Small intestine (tissue), 4 donors: Measurements from ENCODE around the gene FHL2. TPM values are rescaled to one million over a fixed set of nuclear protein-coding genes. Genes with fewer than 3 reads are reported as not detected.

ENCODE experiments used
- polyA plus RNA-seq, 4 donors: library from polyadenylated mRNA; stranded (reverse) in 3 of 4; unstranded in 1 of 4; fragments of 200-250 nt in 3 of 4; fragments of 120-200 nt in 1 of 4; gene quantifications; one replicate each; pipeline versions ENCODE4 v1.2.1 to v1.2.3, GENCODE V29; 2013
- donor health status: healthy with polysubstance abuse.
- donor health status: Bipolar disorder and iron deficiency.
- donor health status: healthy.

FHL2 gene
- polyA plus RNA-seq, 4 donors = 22.3 to 150 (median 75.5) TPM

Other genes starting within 250 kb of the FHL2 start
- gene GPR45, start 157.3 kb downstream of the FHL2 start, polyA plus RNA-seq = under 1 TPM in 2 of 4 donors, not detected in 2; 0.04 to 0.12 TPM
- gene TGFBRAP1, start 69.3 kb downstream of the FHL2 start, polyA plus RNA-seq = 10 to 100 TPM in 1 of 4 donors, 1 to 10 TPM in 3; 6.0 to 13.9 (median 7.8) TPM
- 10 to 100 TPM in 1 of 4 donors, 1 to 10 TPM in 3; 6.9 to 20.5 (median 8.2) TPM for gene C2orf49, start 61.5 kb downstream of the FHL2 start, polyA plus RNA-seq